Epithelial cell of esophagus (primary cell): Measurements from ENCODE around the gene DNAJC1.
A peak's percentile ranks its signal among the peaks of the same experiment; 100 is the strongest.
"Not testable (repeated sequence)": the region's sequence is repeated elsewhere in the genome, so short reads cannot be mapped to it uniquely, and the experiment has no call there.

ENCODE experiments used
- DNase-seq: peaks from one replicate; pipeline ENCODE4 v3.0.0; 2010; ENCODE audit warnings: low read depth
- H3K4me3 ChIP-seq: 2 replicates; pipeline ENCODE4 v1.5.1; 2011; ENCODE audit warnings: mild to moderate bottlenecking, low read length, control low read depth
- CTCF ChIP-seq: IDR thresholded peaks from 2 replicates; pipeline ENCODE4 v1.5.1; 2011; ENCODE audit warnings: low read depth, mild to moderate bottlenecking, low read length, control low read depth, inconsistent platforms; ENCODE audit not compliant: insufficient read depth; ENCODE audit errors: missing control alignments

The DNAJC1 gene

GRCh38 chr10:21891439-21891838 lies 112.1 kb downstream of the DNAJC1 start:
- H3K4me3 ChIP-seq = no peak overlapping the region
- no peak for TF ChIP-seq CTCF
- no peak for DNase-seq

DNA sequence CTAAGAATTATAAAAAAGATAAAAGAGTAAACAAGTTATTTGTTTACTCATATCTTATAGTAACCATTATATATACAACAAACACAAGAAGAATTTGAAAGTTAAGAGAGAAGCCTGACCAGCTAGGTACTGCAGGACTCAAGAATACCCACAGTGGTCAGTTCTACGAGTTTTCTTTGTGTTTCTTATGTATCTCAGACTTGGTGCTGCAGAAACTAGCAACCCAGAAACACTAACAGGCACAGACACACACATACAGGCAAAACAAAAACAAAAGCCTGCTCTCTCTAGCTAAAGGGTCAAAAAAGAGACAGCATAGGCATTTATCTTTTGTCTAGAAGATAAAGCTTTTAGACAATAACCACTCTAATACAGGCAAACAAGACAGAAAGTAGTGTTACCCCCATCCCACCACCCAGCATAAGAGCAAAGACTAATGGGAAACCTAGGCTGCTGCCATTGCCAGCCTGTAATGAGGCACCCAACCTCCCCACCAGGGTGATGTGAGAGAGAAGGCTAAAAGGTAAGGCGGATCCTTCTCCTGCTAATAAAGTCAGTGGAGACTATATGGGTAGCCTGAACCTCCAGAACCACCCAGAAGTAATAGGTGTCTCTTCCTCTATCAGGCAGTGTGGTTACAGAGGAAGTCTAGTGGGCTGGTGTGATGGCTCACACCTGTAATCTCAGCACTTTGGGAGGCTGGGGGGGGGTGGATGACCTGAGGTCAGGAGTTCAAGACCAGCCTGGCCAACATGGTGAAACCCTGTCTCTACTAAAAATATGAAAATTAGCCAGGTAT lies 113.9 kb downstream of the DNAJC1 start:
- DNase-seq = no peak
- H3K4me3 ChIP-seq = no peak overlapping the region
- no peak for TF ChIP-seq CTCF

DNA sequence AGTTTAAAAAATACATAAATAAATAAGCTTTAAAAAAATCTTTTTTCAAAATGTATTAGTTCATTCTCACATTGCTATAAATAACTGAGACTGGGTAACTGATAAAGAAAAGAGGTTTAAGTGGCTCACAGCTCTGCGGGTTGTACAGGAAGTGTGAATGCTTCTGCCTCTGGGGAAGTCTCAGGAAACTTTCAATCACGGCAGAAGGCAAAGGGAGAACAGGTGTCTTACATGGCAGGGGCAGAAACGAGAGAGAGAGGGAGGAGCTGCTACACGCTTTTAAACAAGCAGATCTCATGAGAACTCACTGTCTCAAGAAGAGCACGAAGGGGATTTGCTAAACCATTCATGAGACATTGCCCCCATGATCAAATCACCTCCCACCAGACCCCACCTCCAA lies 114.6 kb downstream of the DNAJC1 start:
- no peak overlapping the region for H3K4me3 ChIP-seq
- no peak for DNase-seq
- TF ChIP-seq CTCF = no peak

GRCh38 chr10:21885940-21886339 lies 117.6 kb downstream of the DNAJC1 start:
- no peak for TF ChIP-seq CTCF
- no peak for DNase-seq
- no peak overlapping the region for H3K4me3 ChIP-seq

- TF ChIP-seq CTCF = no peak
- DNase-seq = no peak
- no peak overlapping the region for H3K4me3 ChIP-seq
These were observed 130.3 kb downstream of the DNAJC1 start for GRCh38 chr10:21873198-21873597.

DNA sequence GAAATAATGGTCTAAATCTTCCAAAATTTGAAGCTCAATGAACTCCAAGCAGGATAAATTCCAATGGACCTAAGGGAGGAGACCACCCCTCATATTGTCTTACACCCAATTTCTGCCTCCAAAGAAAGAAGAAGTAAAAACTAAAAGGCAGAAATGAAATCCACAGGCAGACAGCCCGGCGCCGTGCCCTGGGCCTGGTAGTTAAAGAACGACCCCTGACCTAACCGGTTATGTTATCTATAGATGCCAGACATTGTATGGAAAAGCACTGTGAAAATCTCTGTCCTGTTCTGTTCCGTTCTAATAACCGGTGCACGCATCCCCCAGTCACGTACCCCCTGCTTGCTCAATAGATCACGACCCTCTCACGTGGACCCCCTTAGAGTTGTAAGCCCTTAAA lies 130.8 kb downstream of the DNAJC1 start:
- DNase-seq = not testable (repeated sequence)

DNA sequence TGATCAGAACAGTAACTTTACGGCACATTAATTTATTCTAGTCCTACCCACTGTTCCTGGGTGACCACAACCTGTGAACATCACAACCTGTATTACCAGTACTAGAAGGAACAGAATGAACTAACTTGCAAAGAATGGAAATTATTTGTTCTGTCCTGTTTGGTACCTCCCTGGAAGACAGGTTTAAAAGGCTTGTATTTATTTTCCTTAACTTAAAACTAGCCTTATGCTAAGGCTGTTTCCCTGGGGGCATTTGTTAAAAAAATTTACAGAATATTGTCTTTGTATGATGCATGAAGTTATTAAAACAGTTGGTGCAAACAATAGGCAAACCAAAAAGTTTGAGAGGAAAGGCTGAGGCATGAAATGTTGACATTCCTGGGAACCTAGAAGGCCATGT lies 132.7 kb downstream of the DNAJC1 start:
- peak; percentile 86 for DNase-seq
- no peak for TF ChIP-seq CTCF
- no peak overlapping the region for H3K4me3 ChIP-seq

More for the DNA sequence above, 130.8 kb downstream of the DNAJC1 start:
- H3K4me3 ChIP-seq = not testable (repeated sequence)

DNA sequence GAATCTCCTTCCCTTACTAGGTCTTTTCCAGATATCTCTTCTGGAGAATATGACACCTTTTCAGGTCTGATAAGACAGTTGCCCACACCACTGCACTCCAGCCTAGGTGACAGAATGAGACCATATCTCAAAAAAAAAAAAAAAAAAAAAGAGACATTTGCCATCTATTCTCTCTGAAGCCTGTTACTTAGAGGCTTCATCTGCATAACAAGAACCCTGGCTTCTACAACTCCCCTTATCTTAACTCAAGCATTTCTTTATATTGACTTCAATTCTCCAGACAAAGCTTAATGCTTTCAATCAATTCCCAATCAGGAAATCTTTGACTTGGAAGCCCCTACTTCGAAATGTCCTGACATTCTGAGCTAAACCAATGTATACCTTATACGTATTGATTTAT lies 134.4 kb downstream of the DNAJC1 start:
- H3K4me3 ChIP-seq, DNase-seq: not testable (repeated sequence)
